ENCODE measurements around the gene NUMBL. TPM values are rescaled to one million over a fixed set of nuclear protein-coding genes. Genes with fewer than 3 reads are reported as not detected.

The NUMBL gene
- total RNA-seq, 2 experiments from 2014 or later: 6.4 to 7.2 TPM

- CTCF ChIA-PET: interaction anchor here (7.4 kb wide), 1 partner anchor 11 kb away, joined by 73 read pairs; no protein-coding TSS in a partner anchor
- no peaks in the 10 kb centered on the region for H3K27me3 Mint-ChIP-seq
- ATAC-seq (no peak), DNase-seq (no peak)
- no peak overlapping the region for H3K27ac Mint-ChIP-seq
- peaks cover 12% of the 10 kb centered on the region for H3K4me1 Mint-ChIP-seq
- H3K4me3 Mint-ChIP-seq: no peak overlapping the region
- H3K9me3 Mint-ChIP-seq (ENCODE audit: low read depth): no peaks in the 10 kb centered on the region
- peaks cover 16% of the 10 kb centered on the region for H3K36me3 Mint-ChIP-seq
Measured at GRCh38 chr19:40623403-40624251, 66.8 kb downstream of the NUMBL start.

- H3K27ac Mint-ChIP-seq: no peak overlapping the region
- ATAC-seq (no peak), DNase-seq (no peak)
- H3K4me1 Mint-ChIP-seq: peaks cover 12% of the 10 kb centered on the region
- no peaks in the 10 kb centered on the region for H3K27me3 Mint-ChIP-seq
- H3K36me3 Mint-ChIP-seq: peaks cover 16% of the 10 kb centered on the region
- no peaks in the 10 kb centered on the region for H3K9me3 Mint-ChIP-seq (ENCODE audit: low read depth)
- H3K4me3 Mint-ChIP-seq: no peak overlapping the region
- CTCF ChIA-PET: interaction anchor here (7.4 kb wide), 1 partner anchor 12 kb away, joined by 73 read pairs; no protein-coding TSS in a partner anchor
Measured at GRCh38 chr19:40622773-40623075, 67.7 kb downstream of the NUMBL start.

GRCh38 chr19:40621966-40622772 lies 68.3 kb downstream of the NUMBL start:
- Mint-ChIP-seq H3K9me3 (ENCODE audit: low read depth) (no peaks in the 10 kb centered on the region), H3K27ac (no peak overlapping the region), H3K36me3 (peaks cover 17% of the 10 kb centered on the region), H3K4me1 (peaks cover 12% of the 10 kb centered on the region), H3K27me3 (no peaks in the 10 kb centered on the region), H3K4me3 (no peak overlapping the region)
- CTCF ChIA-PET: interaction anchor here (7.4 kb wide), 1 partner anchor 12 kb away, joined by 73 read pairs; no protein-coding TSS in a partner anchor
- DNase-seq: no peak
- ATAC-seq: no peak

- H3K9me3 Mint-ChIP-seq (ENCODE audit: low read depth): no peaks in the 10 kb centered on the region
- no peaks in the 10 kb centered on the region for H3K27me3 Mint-ChIP-seq
- H3K27ac Mint-ChIP-seq: no peak overlapping the region
- peaks cover 12% of the 10 kb centered on the region for H3K4me1 Mint-ChIP-seq
- H3K4me3 Mint-ChIP-seq: no peak overlapping the region
- peaks cover 17% of the 10 kb centered on the region for H3K36me3 Mint-ChIP-seq
- CTCF ChIA-PET: interaction anchor here (0.8 to 7.4 kb wide), 3 partner anchors 13 to 72 kb away, joined by 3 to 73 read pairs (median 5); no protein-coding TSS in a partner anchor
- DNase-seq (no peak), ATAC-seq (no peak)
Measured at GRCh38 chr19:40621283-40621682, 69.2 kb downstream of the NUMBL start.

DNA sequence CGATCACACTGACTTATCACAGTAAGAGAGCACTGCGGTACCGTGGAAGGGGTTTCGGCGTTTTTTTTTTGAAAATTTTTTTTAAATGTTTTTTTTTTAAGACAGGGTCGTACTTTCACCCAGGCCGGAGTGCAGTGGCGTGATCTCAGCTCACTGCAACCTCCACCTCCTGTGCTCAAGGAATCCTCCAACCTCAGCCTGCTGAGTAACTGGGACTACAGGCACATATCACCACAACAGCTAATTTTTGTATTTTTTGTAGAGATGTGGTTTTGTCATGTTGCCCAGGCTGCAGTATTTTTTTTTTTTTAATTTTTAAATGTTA lies 70.3 kb downstream of the NUMBL start:
- no peak overlapping the region for H3K4me3 Mint-ChIP-seq
- ATAC-seq (no peak), DNase-seq (no peak)
- CTCF ChIA-PET: interaction anchor here (2.1 to 7.4 kb wide), 2 partner anchors 14 to 18 kb away, joined by 5 to 73 read pairs; no protein-coding TSS in a partner anchor
- H3K9me3 Mint-ChIP-seq (ENCODE audit: low read depth): no peaks in the 10 kb centered on the region
- peaks cover 10% of the 10 kb centered on the region for H3K4me1 Mint-ChIP-seq
- H3K27ac Mint-ChIP-seq: no peak overlapping the region
- H3K27me3 Mint-ChIP-seq: no peaks in the 10 kb centered on the region
- H3K36me3 Mint-ChIP-seq: peaks cover 19% of the 10 kb centered on the region

- no peaks in the 10 kb centered on the region for H3K27me3 Mint-ChIP-seq
- CTCF ChIA-PET: interaction anchor here (2.1 to 7.4 kb wide), 3 partner anchors 15 to 19 kb away, joined by 5 to 73 read pairs (median 15); no protein-coding TSS in a partner anchor
- H3K4me3 Mint-ChIP-seq: no peak overlapping the region
- H3K9me3 Mint-ChIP-seq (ENCODE audit: low read depth): no peaks in the 10 kb centered on the region
- peaks cover 18% of the 10 kb centered on the region for H3K36me3 Mint-ChIP-seq
- peaks cover 12% of the 10 kb centered on the region for H3K4me1 Mint-ChIP-seq
- H3K27ac Mint-ChIP-seq: no peak overlapping the region
- DNase-seq (no peak), ATAC-seq (no peak)
Measured at GRCh38 chr19:40619333-40620160, 70.9 kb downstream of the NUMBL start.

- CTCF ChIA-PET: interaction anchor here (0.7 to 2.4 kb wide), 3 partner anchors 17 to 445 kb away, joined by 3 to 15 read pairs (median 3); no protein-coding TSS in a partner anchor
- H3K36me3 Mint-ChIP-seq: peaks cover 17% of the 10 kb centered on the region
- peaks cover 19% of the 10 kb centered on the region for H3K4me1 Mint-ChIP-seq
- H3K27me3 Mint-ChIP-seq: no peaks in the 10 kb centered on the region
- no peak for ATAC-seq
- no peak overlapping the region for H3K27ac Mint-ChIP-seq
- no peaks in the 10 kb centered on the region for H3K9me3 Mint-ChIP-seq (ENCODE audit: low read depth)
- no peak for DNase-seq
- no peak overlapping the region for H3K4me3 Mint-ChIP-seq
Measured at GRCh38 chr19:40617961-40618360, 72.5 kb downstream of the NUMBL start.

DNA sequence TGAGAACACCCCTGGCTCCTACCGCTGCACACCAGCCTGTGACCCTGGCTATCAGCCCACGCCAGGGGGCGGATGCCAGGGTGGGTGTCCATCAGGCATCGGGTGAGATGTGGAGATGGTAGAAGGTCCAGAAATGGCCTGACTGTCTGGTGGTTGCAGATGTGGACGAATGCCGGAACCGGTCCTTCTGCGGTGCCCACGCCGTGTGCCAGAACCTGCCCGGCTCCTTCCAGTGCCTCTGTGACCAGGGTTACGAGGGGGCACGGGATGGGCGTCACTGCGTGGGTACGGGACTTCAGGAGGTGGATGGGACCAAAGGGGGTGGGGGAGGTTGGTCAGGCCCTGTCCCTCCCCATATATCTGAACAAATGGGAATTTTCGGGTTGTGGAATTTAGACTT lies 73.5 kb downstream of the NUMBL start:
- CTCF ChIA-PET: interaction anchor here (4.5 to 4.6 kb wide), 2 partner anchors 15 to 18 kb away, joined by 53 to 65 read pairs; partner anchors contain the start of gene LTBP4
- peaks cover 26% of the 10 kb centered on the region for H3K4me1 Mint-ChIP-seq
- DNase-seq: no peak
- no peaks in the 10 kb centered on the region for H3K27me3 Mint-ChIP-seq
- ATAC-seq: no peak
- H3K4me3 Mint-ChIP-seq: no peak overlapping the region
- no peak overlapping the region for H3K27ac Mint-ChIP-seq
- peaks cover 16% of the 10 kb centered on the region for H3K36me3 Mint-ChIP-seq
- H3K9me3 Mint-ChIP-seq (ENCODE audit: low read depth): no peaks in the 10 kb centered on the region

GRCh38 chr19:40616178-40616577 lies 74.3 kb downstream of the NUMBL start:
- Mint-ChIP-seq H3K4me1 (peaks cover 26% of the 10 kb centered on the region), H3K36me3 (peaks cover 13% of the 10 kb centered on the region), H3K4me3 (no peak overlapping the region), H3K9me3 (ENCODE audit: low read depth) (no peaks in the 10 kb centered on the region), H3K27me3 (no peaks in the 10 kb centered on the region), H3K27ac (no peak overlapping the region)
- ATAC-seq (no peak), DNase-seq (no peak)
- CTCF ChIA-PET: interaction anchor here (4.5 to 4.6 kb wide), 2 partner anchors 15 to 18 kb away, joined by 53 to 65 read pairs; partner anchors contain the start of gene LTBP4

Other genes starting within 250 kb of the NUMBL start
- gene SERTAD3, start 246.3 kb downstream of the NUMBL start, total RNA-seq: 10 to 100 TPM; 13.4 to 13.7 TPM
- 10 to 100 TPM; 12.9 to 23.3 TPM for gene BLVRB, start 224.9 kb downstream of the NUMBL start, total RNA-seq
- gene SPTBN4, start 223.7 kb downstream of the NUMBL start, total RNA-seq: under 1 TPM; 0.30 to 0.44 TPM
- gene SHKBP1, start 113.8 kb downstream of the NUMBL start, total RNA-seq: 100 to 1,000 TPM; 135 to 153 TPM
- 10 to 100 TPM; 42.8 to 75.9 TPM for gene LTBP4, start 89.3 kb downstream of the NUMBL start, total RNA-seq
- gene COQ8B, start 26.2 kb upstream of the NUMBL start, total RNA-seq: 10 to 100 TPM; 28.0 to 30.9 TPM
- 1 to 10 TPM; 5.6 to 5.8 TPM for gene ITPKC, start 26.5 kb upstream of the NUMBL start, total RNA-seq
- 10 to 100 TPM; 13.7 to 18.2 TPM for gene ACTMAP, start 59.8 kb upstream of the NUMBL start, total RNA-seq
- 100 to 1,000 TPM; 176 to 193 TPM for gene SNRPA, start 60.6 kb upstream of the NUMBL start, total RNA-seq
- not detected for gene MIA, start 84.9 kb upstream of the NUMBL start, total RNA-seq
- gene RAB4B, start 87.6 kb upstream of the NUMBL start, total RNA-seq: 10 to 100 TPM; 36.2 to 56.7 TPM
- gene EGLN2, start 108.5 kb upstream of the NUMBL start, total RNA-seq: 100 to 1,000 TPM; 101 to 105 TPM
- gene CYP2A6, start 159.8 kb upstream of the NUMBL start, total RNA-seq: not detected
- not detected for gene CYP2A7, start 191.6 kb upstream of the NUMBL start, total RNA-seq